Measurements from ENCODE around the gene PLAAT4.
A peak's percentile ranks its signal among the peaks of the same experiment; 100 is the strongest.

PLAAT4 gene

GRCh38 chr11:63517156-63517555 lies 19.5 kb upstream of the PLAAT4 start:
- no peaks in the 10 kb centered on the region for H3K79me1 ChIP-seq (replicated peaks; ENCODE audit: low read length, poor library complexity, severe bottlenecking)
- no peak overlapping the region for H3K14ac ChIP-seq (ENCODE audit: low read length in 2 of 2)
- no peak overlapping the region for H2AK5ac ChIP-seq (ENCODE audit: low read length, severe bottlenecking)
- H3K23ac ChIP-seq (ENCODE audit: low read length in 2 of 2), result no peak overlapping the region
- no peak overlapping the region for H3K4me3 ChIP-seq (ENCODE audit: insufficient read depth in 1 of 2, low read depth in 1 of 2, low read length in 2 of 2)
- no peaks in the 10 kb centered on the region for H3K27me3 ChIP-seq (ENCODE audit: control insufficient read depth in 1 of 2, insufficient read depth in 1 of 2, low read length in 2 of 2)
- H4K91ac ChIP-seq (ENCODE audit: low read length), result no peak overlapping the region
- no peak overlapping the region for H2BK5ac ChIP-seq (ENCODE audit: low read depth, low read length, poor library complexity, severe bottlenecking)
- no peak overlapping the region for H2AFZ ChIP-seq (ENCODE audit: low read depth, low read length)
- no peak overlapping the region for H4K8ac ChIP-seq (ENCODE audit: low read length)
- H3K4ac ChIP-seq (ENCODE audit: low read depth in 1 of 2, low read length in 2 of 2), result no peak overlapping the region
- H3K18ac ChIP-seq (ENCODE audit: low read depth in 1 of 2, low read length in 2 of 2), result no peak overlapping the region
- no peak overlapping the region for H3K9ac ChIP-seq (ENCODE audit: low read length)
- 100% methylated on average over 3 of the region's 5 CpGs for WGBS
- H3K4me2 ChIP-seq (ENCODE audit: low read length, poor library complexity, severe bottlenecking), result no peak overlapping the region
- no peaks in the 10 kb centered on the region for H3K36me3 ChIP-seq (ENCODE audit: control insufficient read depth in 1 of 2, insufficient read depth in 2 of 2, low read depth in 1 of 2, low read length in 2 of 2)
- no peak overlapping the region for H2BK15ac ChIP-seq (ENCODE audit: low read depth, poor library complexity, severe bottlenecking)
- DNase-seq, result no peak
- H3K9me3 ChIP-seq (ENCODE audit: control insufficient read depth, low read length), result no peaks in the 10 kb centered on the region
- no peak overlapping the region for H3K27ac ChIP-seq (ENCODE audit: low read length, poor library complexity, severe bottlenecking)
- no peak overlapping the region for H2BK120ac ChIP-seq (ENCODE audit: low read depth, low read length)
- no peak overlapping the region for H2BK12ac ChIP-seq (ENCODE audit: low read length in 2 of 2)
- H3K4me1 ChIP-seq (ENCODE audit: control insufficient read depth, insufficient read depth, low read depth, low read length), result peaks cover 2% of the 10 kb centered on the region

DNA sequence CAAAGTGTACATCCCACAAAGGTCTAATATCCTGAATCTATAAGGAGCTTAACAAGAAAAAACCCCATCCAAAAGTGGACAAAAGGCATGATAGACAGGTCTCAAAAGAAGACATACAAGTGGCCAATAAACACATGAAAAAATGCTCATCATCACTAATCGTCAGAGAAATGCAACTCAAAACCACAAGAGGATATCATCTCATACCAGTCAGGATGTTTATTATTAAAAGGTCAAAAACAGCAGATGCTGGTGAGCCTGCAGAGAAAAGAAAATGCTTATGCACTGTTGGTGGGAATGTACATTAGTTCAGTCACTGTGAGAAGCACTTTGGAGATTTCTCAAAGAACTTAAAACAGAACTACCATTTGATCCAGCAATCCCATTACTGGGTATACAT lies 18.1 kb upstream of the PLAAT4 start:
- Histone ChIP-seq H3K9ac (ENCODE audit: low read length) (no peak overlapping the region), H4K91ac (ENCODE audit: low read length) (no peak overlapping the region), H2BK12ac (ENCODE audit: low read length in 2 of 2) (no peak overlapping the region), H4K8ac (ENCODE audit: low read length) (no peak overlapping the region), H3K27ac (ENCODE audit: low read length, poor library complexity, severe bottlenecking) (no peak overlapping the region), H2BK5ac (ENCODE audit: low read depth, low read length, poor library complexity, severe bottlenecking) (no peak overlapping the region), H3K27me3 (ENCODE audit: control insufficient read depth in 1 of 2, insufficient read depth in 1 of 2, low read length in 2 of 2) (no peaks in the 10 kb centered on the region), H3K36me3 (ENCODE audit: control insufficient read depth in 1 of 2, insufficient read depth in 2 of 2, low read depth in 1 of 2, low read length in 2 of 2) (no peaks in the 10 kb centered on the region), H3K4me2 (ENCODE audit: low read length, poor library complexity, severe bottlenecking) (no peak overlapping the region), H2AK5ac (ENCODE audit: low read length, severe bottlenecking) (no peak overlapping the region), H3K9me3 (ENCODE audit: control insufficient read depth, low read length) (no peaks in the 10 kb centered on the region), H2AFZ (ENCODE audit: low read depth, low read length) (no peak overlapping the region), H2BK120ac (ENCODE audit: low read depth, low read length) (no peak overlapping the region), H2BK15ac (ENCODE audit: low read depth, poor library complexity, severe bottlenecking) (no peak overlapping the region), H3K18ac (ENCODE audit: low read depth in 1 of 2, low read length in 2 of 2) (no peak overlapping the region), H3K4me1 (ENCODE audit: control insufficient read depth, insufficient read depth, low read depth, low read length) (peaks cover 2% of the 10 kb centered on the region), H3K79me1 (replicated peaks; ENCODE audit: low read length, poor library complexity, severe bottlenecking) (no peaks in the 10 kb centered on the region), H3K14ac (ENCODE audit: low read length in 2 of 2) (no peak overlapping the region), H3K4ac (ENCODE audit: low read depth in 1 of 2, low read length in 2 of 2) (no peak overlapping the region), H3K4me3 (ENCODE audit: insufficient read depth in 1 of 2, low read depth in 1 of 2, low read length in 2 of 2) (no peak overlapping the region), H3K23ac (ENCODE audit: low read length in 2 of 2) (no peak overlapping the region)
- no CpG with 5 or more reads among the region's 1 CpG for WGBS
- DNase-seq, result peak; percentile 80

DNA sequence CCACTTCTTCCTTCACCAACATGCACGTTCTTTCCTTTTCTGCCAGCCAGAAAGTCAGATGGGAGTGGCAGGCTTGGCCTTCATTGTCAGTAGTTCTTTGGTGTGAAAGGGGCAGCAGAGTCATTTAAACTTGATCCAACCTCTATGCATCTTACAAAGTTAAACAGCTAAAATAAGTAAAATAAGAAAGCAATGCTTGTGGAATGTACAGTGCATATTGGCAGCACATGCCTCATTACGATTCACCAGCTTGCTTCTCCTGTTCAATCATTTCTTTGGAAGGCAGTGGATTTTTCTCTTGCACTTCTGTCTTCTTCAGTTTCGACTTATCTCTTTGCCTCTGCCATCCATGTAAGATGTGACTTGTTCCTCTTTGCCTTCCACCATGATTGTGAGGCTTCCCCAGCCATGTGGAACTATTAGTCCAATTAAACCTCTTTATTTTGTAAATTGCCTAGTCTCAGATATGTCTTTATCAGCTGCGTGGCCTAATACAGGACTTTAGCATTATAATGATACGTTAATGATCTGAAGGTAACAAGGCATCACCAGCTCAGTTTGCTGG lies 15.9 kb upstream of the PLAAT4 start:
- Histone ChIP-seq H4K91ac (ENCODE audit: low read length) (no peak overlapping the region), H2AFZ (ENCODE audit: low read depth, low read length) (no peak overlapping the region), H3K4ac (ENCODE audit: low read depth in 1 of 2, low read length in 2 of 2) (no peak overlapping the region), H3K4me1 (ENCODE audit: control insufficient read depth, insufficient read depth, low read depth, low read length) (no peaks in the 10 kb centered on the region), H2BK12ac (ENCODE audit: low read length in 2 of 2) (no peak overlapping the region), H3K36me3 (ENCODE audit: control insufficient read depth in 1 of 2, insufficient read depth in 2 of 2, low read depth in 1 of 2, low read length in 2 of 2) (no peaks in the 10 kb centered on the region), H3K18ac (ENCODE audit: low read depth in 1 of 2, low read length in 2 of 2) (no peak overlapping the region), H2AK5ac (ENCODE audit: low read length, severe bottlenecking) (no peak overlapping the region), H2BK120ac (ENCODE audit: low read depth, low read length) (no peak overlapping the region), H3K9ac (ENCODE audit: low read length) (no peak overlapping the region), H3K4me3 (ENCODE audit: insufficient read depth in 1 of 2, low read depth in 1 of 2, low read length in 2 of 2) (no peak overlapping the region), H3K27me3 (ENCODE audit: control insufficient read depth in 1 of 2, insufficient read depth in 1 of 2, low read length in 2 of 2) (no peaks in the 10 kb centered on the region), H3K23ac (ENCODE audit: low read length in 2 of 2) (no peak overlapping the region), H2BK15ac (ENCODE audit: low read depth, poor library complexity, severe bottlenecking) (no peak overlapping the region), H3K14ac (ENCODE audit: low read length in 2 of 2) (no peak overlapping the region), H3K79me1 (replicated peaks; ENCODE audit: low read length, poor library complexity, severe bottlenecking) (no peaks in the 10 kb centered on the region), H3K4me2 (ENCODE audit: low read length, poor library complexity, severe bottlenecking) (no peak overlapping the region), H4K8ac (ENCODE audit: low read length) (no peak overlapping the region), H3K9me3 (ENCODE audit: control insufficient read depth, low read length) (no peaks in the 10 kb centered on the region), H3K27ac (ENCODE audit: low read length, poor library complexity, severe bottlenecking) (no peak overlapping the region), H2BK5ac (ENCODE audit: low read depth, low read length, poor library complexity, severe bottlenecking) (no peak overlapping the region)
- no peak for DNase-seq
- WGBS, result 89% methylated on average over 4 of the region's 5 CpGs

GRCh38 chr11:63521896-63522295 lies 14.7 kb upstream of the PLAAT4 start:
- Histone ChIP-seq H3K4ac (ENCODE audit: low read depth in 1 of 2, low read length in 2 of 2) (no peak overlapping the region), H3K4me2 (ENCODE audit: low read length, poor library complexity, severe bottlenecking) (no peak overlapping the region), H3K79me1 (replicated peaks; ENCODE audit: low read length, poor library complexity, severe bottlenecking) (no peaks in the 10 kb centered on the region), H4K8ac (ENCODE audit: low read length) (no peak overlapping the region), H3K27me3 (ENCODE audit: control insufficient read depth in 1 of 2, insufficient read depth in 1 of 2, low read length in 2 of 2) (no peaks in the 10 kb centered on the region), H3K36me3 (ENCODE audit: control insufficient read depth in 1 of 2, insufficient read depth in 2 of 2, low read depth in 1 of 2, low read length in 2 of 2) (no peaks in the 10 kb centered on the region), H2AFZ (ENCODE audit: low read depth, low read length) (no peak overlapping the region), H3K23ac (ENCODE audit: low read length in 2 of 2) (no peak overlapping the region), H3K27ac (ENCODE audit: low read length, poor library complexity, severe bottlenecking) (no peak overlapping the region), H3K9ac (ENCODE audit: low read length) (no peak overlapping the region), H2AK5ac (ENCODE audit: low read length, severe bottlenecking) (no peak overlapping the region), H3K14ac (ENCODE audit: low read length in 2 of 2) (no peak overlapping the region), H2BK15ac (ENCODE audit: low read depth, poor library complexity, severe bottlenecking) (no peak overlapping the region), H3K18ac (ENCODE audit: low read depth in 1 of 2, low read length in 2 of 2) (no peak overlapping the region), H4K91ac (ENCODE audit: low read length) (no peak overlapping the region), H3K9me3 (ENCODE audit: control insufficient read depth, low read length) (no peaks in the 10 kb centered on the region), H2BK5ac (ENCODE audit: low read depth, low read length, poor library complexity, severe bottlenecking) (no peak overlapping the region), H2BK120ac (ENCODE audit: low read depth, low read length) (no peak overlapping the region), H3K4me1 (ENCODE audit: control insufficient read depth, insufficient read depth, low read depth, low read length) (no peaks in the 10 kb centered on the region), H3K4me3 (ENCODE audit: insufficient read depth in 1 of 2, low read depth in 1 of 2, low read length in 2 of 2) (no peak overlapping the region), H2BK12ac (ENCODE audit: low read length in 2 of 2) (no peak overlapping the region)
- 57% methylated on average over 1 of the region's 2 CpGs for WGBS
- DNase-seq, result peak; percentile 8

Measured in mesenchymal stem cell (in vitro differentiated cells and primary cell).